ENCODE results near the gene SHB. TPM values are rescaled to one million over a fixed set of nuclear protein-coding genes. Genes with fewer than 3 reads are reported as not detected.

The SHB gene
- total RNA-seq, 1 experiment from 2014 or later: 12.2 TPM

GRCh38 chr9:37944266-37944650 lies 124.8 kb downstream of the SHB start:
- no peaks in the 10 kb centered on the region for H3K9me3 Mint-ChIP-seq
- POLR2A ChIA-PET: no interaction called here
- no peak overlapping the region for H3K4me3 Mint-ChIP-seq
- ATAC-seq: no peak
- TF ChIP-seq CDX4 (CRISPR knock-in tag; IDR thresholded peaks at IDR 0.05; ENCODE audit: borderline replicate concordance) (no peak), NR3C1 (CRISPR knock-in tag; conservative IDR thresholded peaks at IDR 0.05; ENCODE audit: low read depth) (no peak), PRRX2 (CRISPR knock-in tag; IDR thresholded peaks at IDR 0.05) (no peak), GRHL2 (CRISPR knock-in tag; IDR thresholded peaks at IDR 0.05; ENCODE audit: insufficient replicate concordance, severe bottlenecking) (no peak), MXD4 (CRISPR knock-in tag; IDR thresholded peaks at IDR 0.05; ENCODE audit: borderline replicate concordance) (no peak), IRF1 (CRISPR knock-in tag; IDR thresholded peaks at IDR 0.05) (no peak)
- TF ChIP-seq, protein P1, sequence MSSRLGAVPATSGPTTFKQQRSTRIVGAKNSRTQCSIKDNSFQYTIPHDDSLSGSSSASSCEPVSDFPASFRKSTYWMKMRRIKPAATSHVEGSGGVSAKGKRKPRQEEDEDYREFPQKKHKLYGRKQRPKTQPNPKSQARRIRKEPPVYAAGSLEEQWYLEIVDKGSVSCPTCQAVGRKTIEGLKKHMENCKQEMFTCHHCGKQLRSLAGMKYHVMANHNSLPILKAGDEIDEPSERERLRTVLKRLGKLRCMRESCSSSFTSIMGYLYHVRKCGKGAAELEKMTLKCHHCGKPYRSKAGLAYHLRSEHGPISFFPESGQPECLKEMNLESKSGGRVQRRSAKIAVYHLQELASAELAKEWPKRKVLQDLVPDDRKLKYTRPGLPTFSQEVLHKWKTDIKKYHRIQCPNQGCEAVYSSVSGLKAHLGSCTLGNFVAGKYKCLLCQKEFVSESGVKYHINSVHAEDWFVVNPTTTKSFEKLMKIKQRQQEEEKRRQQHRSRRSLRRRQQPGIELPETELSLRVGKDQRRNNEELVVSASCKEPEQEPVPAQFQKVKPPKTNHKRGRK (CRISPR knock-in tag; IDR thresholded peaks at IDR 0.05; ENCODE audit: borderline replicate concordance): no peak
- TF ChIP-seq, protein P2, sequence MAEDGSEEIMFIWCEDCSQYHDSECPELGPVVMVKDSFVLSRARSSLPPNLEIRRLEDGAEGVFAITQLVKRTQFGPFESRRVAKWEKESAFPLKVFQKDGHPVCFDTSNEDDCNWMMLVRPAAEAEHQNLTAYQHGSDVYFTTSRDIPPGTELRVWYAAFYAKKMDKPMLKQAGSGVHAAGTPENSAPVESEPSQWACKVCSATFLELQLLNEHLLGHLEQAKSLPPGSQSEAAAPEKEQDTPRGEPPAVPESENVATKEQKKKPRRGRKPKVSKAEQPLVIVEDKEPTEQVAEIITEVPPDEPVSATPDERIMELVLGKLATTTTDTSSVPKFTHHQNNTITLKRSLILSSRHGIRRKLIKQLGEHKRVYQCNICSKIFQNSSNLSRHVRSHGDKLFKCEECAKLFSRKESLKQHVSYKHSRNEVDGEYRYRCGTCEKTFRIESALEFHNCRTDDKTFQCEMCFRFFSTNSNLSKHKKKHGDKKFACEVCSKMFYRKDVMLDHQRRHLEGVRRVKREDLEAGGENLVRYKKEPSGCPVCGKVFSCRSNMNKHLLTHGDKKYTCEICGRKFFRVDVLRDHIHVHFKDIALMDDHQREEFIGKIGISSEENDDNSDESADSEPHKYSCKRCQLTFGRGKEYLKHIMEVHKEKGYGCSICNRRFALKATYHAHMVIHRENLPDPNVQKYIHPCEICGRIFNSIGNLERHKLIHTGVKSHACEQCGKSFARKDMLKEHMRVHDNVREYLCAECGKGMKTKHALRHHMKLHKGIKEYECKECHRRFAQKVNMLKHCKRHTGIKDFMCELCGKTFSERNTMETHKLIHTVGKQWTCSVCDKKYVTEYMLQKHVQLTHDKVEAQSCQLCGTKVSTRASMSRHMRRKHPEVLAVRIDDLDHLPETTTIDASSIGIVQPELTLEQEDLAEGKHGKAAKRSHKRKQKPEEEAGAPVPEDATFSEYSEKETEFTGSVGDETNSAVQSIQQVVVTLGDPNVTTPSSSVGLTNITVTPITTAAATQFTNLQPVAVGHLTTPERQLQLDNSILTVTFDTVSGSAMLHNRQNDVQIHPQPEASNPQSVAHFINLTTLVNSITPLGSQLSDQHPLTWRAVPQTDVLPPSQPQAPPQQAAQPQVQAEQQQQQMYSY (CRISPR knock-in tag; IDR thresholded peaks at IDR 0.05): no peak
- no peaks in the 10 kb centered on the region for H3K27me3 Mint-ChIP-seq (ENCODE audit: low read depth)
- H3K27ac Mint-ChIP-seq: no peak overlapping the region
- CTCF ChIA-PET: no interaction called here
- H3K36me3 Mint-ChIP-seq: 0 out of 2 replicates have a peak, but pooled peaks cover 9% of the 10 kb centered on the region
- no peak for DNase-seq (ENCODE audit: low spot score)
- peaks cover 26% of the 10 kb centered on the region for H3K4me1 Mint-ChIP-seq

GRCh38 chr9:37943345-37944265 lies 125.4 kb downstream of the SHB start:
- Mint-ChIP-seq H3K4me1 (peaks cover 26% of the 10 kb centered on the region), H3K9me3 (no peaks in the 10 kb centered on the region), H3K36me3 (0 out of 2 replicates have a peak, but pooled peaks cover 9% of the 10 kb centered on the region), H3K27me3 (ENCODE audit: low read depth) (no peaks in the 10 kb centered on the region), H3K27ac (peak overlapping the region; percentile 66), H3K4me3 (no peak overlapping the region)
- no peak; the same call in 1 of the 2 replicates for ATAC-seq
- CTCF ChIA-PET: interaction anchor here (1.5 kb wide), 1 partner anchor 30 kb away, joined by 13 read pairs; no protein-coding TSS in a partner anchor
- no peak for DNase-seq (ENCODE audit: low spot score)
- POLR2A ChIA-PET: no interaction called here
- TF ChIP-seq CDX4 (CRISPR knock-in tag; IDR thresholded peaks at IDR 0.05; ENCODE audit: borderline replicate concordance): no peak
- no peak for TF ChIP-seq ZNF671 (CRISPR knock-in tag; IDR thresholded peaks at IDR 0.05)
- no peak for TF ChIP-seq ZNF232 (CRISPR knock-in tag; IDR thresholded peaks at IDR 0.05)
- TF ChIP-seq HMGA2 (CRISPR knock-in tag; IDR thresholded peaks at IDR 0.05): no peak
- TF ChIP-seq, protein P3, sequence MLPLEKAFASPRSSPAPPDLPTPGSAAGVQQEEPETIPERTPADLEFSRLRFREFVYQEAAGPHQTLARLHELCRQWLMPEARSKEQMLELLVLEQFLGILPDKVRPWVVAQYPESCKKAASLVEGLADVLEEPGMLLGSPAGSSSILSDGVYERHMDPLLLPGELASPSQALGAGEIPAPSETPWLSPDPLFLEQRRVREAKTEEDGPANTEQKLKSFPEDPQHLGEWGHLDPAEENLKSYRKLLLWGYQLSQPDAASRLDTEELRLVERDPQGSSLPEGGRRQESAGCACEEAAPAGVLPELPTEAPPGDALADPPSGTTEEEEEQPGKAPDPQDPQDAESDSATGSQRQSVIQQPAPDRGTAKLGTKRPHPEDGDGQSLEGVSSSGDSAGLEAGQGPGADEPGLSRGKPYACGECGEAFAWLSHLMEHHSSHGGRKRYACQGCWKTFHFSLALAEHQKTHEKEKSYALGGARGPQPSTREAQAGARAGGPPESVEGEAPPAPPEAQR (CRISPR knock-in tag; IDR thresholded peaks at IDR 0.05): no peak
- no peak for TF ChIP-seq ZNF317 (CRISPR knock-in tag; IDR thresholded peaks at IDR 0.05; ENCODE audit: borderline replicate concordance, low read depth)
- TF ChIP-seq AFF4 (CRISPR knock-in tag; IDR thresholded peaks at IDR 0.05; ENCODE audit: borderline replicate concordance): no peak
- TF ChIP-seq, protein P4, sequence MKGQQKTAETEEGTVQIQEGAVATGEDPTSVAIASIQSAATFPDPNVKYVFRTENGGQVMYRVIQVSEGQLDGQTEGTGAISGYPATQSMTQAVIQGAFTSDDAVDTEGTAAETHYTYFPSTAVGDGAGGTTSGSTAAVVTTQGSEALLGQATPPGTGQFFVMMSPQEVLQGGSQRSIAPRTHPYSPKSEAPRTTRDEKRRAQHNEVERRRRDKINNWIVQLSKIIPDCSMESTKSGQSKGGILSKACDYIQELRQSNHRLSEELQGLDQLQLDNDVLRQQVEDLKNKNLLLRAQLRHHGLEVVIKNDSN (CRISPR knock-in tag; IDR thresholded peaks at IDR 0.05): no peak
- TF ChIP-seq TEAD1 (CRISPR knock-in tag; IDR thresholded peaks at IDR 0.05): no peak

Data from WTC11 (cell line).